ENCODE measurements around the gene EGR2. TPM values are rescaled to one million over a fixed set of nuclear protein-coding genes. Genes with fewer than 3 reads are reported as not detected.

Gene EGR2
- total RNA-seq, 4 donors from 2014 or later: 0.26 to 3.4 (median 1.5) TPM; not detected in 1

DNA sequence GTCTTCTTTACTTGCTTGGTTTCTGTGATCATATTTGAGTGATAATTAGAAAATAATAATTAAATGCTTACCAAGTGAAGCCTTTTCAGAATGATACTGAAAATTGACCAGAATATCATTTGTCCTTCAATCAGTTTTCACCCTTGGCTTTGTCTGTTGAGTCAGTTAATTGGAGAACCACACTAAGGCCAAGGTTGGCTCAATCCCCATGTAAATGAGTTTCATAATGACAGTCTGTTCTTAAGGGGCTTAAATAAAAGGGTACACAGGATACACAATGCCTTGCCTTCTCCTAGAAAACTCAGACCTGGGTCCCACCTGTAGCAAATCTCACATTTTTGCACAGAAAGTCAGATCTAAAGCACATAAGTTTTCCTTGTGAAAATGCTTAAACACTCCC, 31.3 kb upstream of the EGR2 start:
- no peaks in the 10 kb centered on the region for H3K9me3 ChIP-seq
- no peak overlapping the region for H3K4me3 ChIP-seq
- TF ChIP-seq POLR2A (IDR thresholded peaks at IDR 0.05): no peak
- TF ChIP-seq, protein P1, sequence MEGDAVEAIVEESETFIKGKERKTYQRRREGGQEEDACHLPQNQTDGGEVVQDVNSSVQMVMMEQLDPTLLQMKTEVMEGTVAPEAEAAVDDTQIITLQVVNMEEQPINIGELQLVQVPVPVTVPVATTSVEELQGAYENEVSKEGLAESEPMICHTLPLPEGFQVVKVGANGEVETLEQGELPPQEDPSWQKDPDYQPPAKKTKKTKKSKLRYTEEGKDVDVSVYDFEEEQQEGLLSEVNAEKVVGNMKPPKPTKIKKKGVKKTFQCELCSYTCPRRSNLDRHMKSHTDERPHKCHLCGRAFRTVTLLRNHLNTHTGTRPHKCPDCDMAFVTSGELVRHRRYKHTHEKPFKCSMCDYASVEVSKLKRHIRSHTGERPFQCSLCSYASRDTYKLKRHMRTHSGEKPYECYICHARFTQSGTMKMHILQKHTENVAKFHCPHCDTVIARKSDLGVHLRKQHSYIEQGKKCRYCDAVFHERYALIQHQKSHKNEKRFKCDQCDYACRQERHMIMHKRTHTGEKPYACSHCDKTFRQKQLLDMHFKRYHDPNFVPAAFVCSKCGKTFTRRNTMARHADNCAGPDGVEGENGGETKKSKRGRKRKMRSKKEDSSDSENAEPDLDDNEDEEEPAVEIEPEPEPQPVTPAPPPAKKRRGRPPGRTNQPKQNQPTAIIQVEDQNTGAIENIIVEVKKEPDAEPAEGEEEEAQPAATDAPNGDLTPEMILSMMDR (IDR thresholded peaks at IDR 0.05): no peak
- H3K27ac ChIP-seq: no peak overlapping the region
- H3K4me1 ChIP-seq: no peaks in the 10 kb centered on the region
- DNase-seq: no peak
- intact Hi-C loops (cut with DNase I; ENCODE audit: low total_unique reads): no loop called here
- no peaks in the 10 kb centered on the region for H3K27me3 ChIP-seq
- no peaks in the 10 kb centered on the region for H3K36me3 ChIP-seq

DNA sequence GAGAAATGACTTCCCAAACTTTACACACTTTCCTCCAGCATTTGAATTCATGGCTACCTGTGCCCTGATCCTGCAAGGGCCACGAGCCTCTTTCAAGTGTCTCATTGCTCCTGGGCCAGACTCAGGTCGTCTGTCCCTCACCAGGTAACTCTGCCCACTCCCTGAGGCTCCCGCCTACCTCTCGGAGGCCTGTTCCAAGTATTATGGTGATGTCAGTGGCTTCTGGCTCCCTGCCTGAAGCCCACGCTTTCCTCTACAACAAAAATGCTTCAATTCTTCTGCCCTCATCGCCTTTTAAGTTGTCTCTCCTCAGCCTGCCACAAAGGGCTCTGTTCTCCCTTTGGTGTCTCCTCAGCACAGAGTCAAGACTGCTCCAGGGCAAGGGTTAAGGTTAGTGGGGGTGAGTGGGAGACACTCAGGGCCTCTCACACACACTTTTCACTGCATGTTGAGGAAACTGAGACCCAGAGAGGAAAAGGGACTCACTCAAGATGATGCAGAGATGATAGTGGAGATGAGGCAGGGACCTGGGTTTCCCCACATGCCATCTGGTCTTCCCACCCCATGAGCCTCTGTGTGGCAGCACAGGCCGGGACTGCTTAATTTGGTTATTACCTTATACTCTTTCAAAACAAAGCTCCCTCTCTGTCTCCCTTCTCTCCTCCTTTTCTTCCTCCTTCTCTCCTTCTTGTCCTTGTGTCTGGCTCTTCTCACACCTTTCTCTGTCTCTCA, 28.3 kb upstream of the EGR2 start:
- no peaks in the 10 kb centered on the region for H3K27me3 ChIP-seq
- DNase-seq: no peak
- no peaks in the 10 kb centered on the region for H3K4me1 ChIP-seq
- no peaks in the 10 kb centered on the region for H3K36me3 ChIP-seq
- intact Hi-C loops (cut with DNase I; ENCODE audit: low total_unique reads): no loop called here
- TF ChIP-seq, protein P1 (IDR thresholded peaks at IDR 0.05): no peak
- TF ChIP-seq POLR2A (IDR thresholded peaks at IDR 0.05): no peak
- no peaks in the 10 kb centered on the region for H3K9me3 ChIP-seq
- H3K4me3 ChIP-seq: no peak overlapping the region
- no peak overlapping the region for H3K27ac ChIP-seq

DNA sequence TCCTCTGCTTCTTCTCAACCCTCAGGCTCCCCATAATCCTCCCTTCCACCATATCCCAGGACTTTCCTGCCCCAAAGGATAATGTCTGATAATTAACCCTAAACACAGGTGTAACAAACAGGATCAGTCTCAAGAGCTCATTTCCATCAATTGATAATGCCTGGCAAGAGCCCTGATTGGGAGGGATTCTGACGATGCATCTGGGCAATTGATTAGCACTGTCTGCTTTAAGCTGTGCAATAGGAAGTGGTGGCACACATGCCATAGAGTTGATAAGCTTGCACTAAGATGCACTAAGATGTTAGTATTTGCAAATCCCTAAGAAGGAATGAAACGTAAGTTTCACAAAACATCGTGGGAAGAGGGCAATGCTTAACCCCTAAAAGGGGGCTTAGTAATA, 27.4 kb upstream of the EGR2 start:
- Histone ChIP-seq H3K4me1 (no peaks in the 10 kb centered on the region), H3K9me3 (no peaks in the 10 kb centered on the region), H3K27ac (no peak overlapping the region), H3K27me3 (no peaks in the 10 kb centered on the region), H3K4me3 (no peak overlapping the region), H3K36me3 (no peaks in the 10 kb centered on the region)
- TF ChIP-seq POLR2A (IDR thresholded peaks at IDR 0.05): no peak
- TF ChIP-seq, protein P1 (IDR thresholded peaks at IDR 0.05): no peak
- DNase-seq: no peak
- intact Hi-C loops (cut with DNase I; ENCODE audit: low total_unique reads): no loop called here

DNA sequence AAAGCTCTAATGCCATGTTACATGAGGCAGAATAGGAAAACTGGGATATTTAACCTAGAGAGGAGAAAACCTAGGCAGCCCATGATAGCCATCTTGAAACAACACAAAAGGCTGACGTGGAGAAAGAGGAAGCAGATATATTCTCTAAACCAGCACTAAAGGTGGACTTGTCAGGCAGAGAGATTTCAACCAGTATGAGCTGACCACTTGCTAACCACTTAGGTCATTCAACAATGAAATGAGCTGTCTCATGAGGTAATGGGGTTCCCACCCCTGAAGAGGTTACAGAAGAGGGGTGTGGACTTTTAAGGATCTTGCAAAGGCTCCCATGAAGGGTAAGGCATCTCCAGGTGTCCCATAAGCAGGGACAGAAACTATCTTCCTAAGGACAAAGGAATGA, 26.8 kb upstream of the EGR2 start:
- DNase-seq: no peak
- Histone ChIP-seq H3K27me3 (no peaks in the 10 kb centered on the region), H3K36me3 (no peaks in the 10 kb centered on the region), H3K27ac (no peak overlapping the region), H3K4me3 (no peak overlapping the region), H3K9me3 (no peaks in the 10 kb centered on the region), H3K4me1 (no peaks in the 10 kb centered on the region)
- intact Hi-C loops (cut with DNase I; ENCODE audit: low total_unique reads): no loop called here
- TF ChIP-seq POLR2A (IDR thresholded peaks at IDR 0.05): no peak
- TF ChIP-seq, protein P1 (IDR thresholded peaks at IDR 0.05): no peak

DNA sequence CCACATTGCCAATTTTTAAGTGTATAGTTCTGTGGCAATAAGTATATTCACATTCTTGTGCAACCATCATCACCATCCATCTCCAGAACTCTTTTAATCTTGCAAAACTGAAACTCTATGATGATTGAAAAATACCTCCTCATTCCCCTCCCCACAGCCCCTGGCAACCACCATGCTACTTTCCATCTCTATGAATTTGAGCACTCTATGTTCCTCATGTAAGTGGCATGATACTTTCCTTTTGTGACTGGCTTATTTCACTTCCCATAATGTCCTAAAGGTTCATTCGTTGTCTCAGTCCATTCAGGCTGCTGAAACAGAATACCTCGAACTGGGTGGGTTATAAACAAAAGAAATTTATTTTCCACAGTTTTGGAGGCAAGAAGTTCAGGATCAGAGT, 23.4 kb upstream of the EGR2 start:
- no peaks in the 10 kb centered on the region for H3K27me3 ChIP-seq
- intact Hi-C loops (cut with DNase I; ENCODE audit: low total_unique reads): no loop called here
- no peaks in the 10 kb centered on the region for H3K36me3 ChIP-seq
- no peak overlapping the region for H3K4me3 ChIP-seq
- H3K27ac ChIP-seq: no peak overlapping the region
- no peaks in the 10 kb centered on the region for H3K4me1 ChIP-seq
- no peaks in the 10 kb centered on the region for H3K9me3 ChIP-seq
- no peak for TF ChIP-seq POLR2A (IDR thresholded peaks at IDR 0.05)
- TF ChIP-seq, protein P1 (IDR thresholded peaks at IDR 0.05): no peak
- DNase-seq: no peak
